WTC11 (cell line): ENCODE measurements around the gene PAPPA2.

Experiments used
- ZNF263 ChIP-seq: sonication (generic); formaldehyde crosslinking; IDR thresholded peaks from 2 replicates; pipeline ENCODE4 v1.8.1; 2022; ENCODE audit warnings: low read depth, mild to moderate bottlenecking, moderate library complexity, missing genetic modification reagents
- TF ChIP-seq, protein P1 (sequence below): fragments of 200-600 bp; IDR thresholded peaks from 2 replicates; pipeline ENCODE4 v1.8.0; 2022; ENCODE audit warnings: antibody characterized with exemption
- TF ChIP-seq, protein P2 (sequence below): sonication (generic); formaldehyde crosslinking; IDR thresholded peaks from 2 replicates; pipeline ENCODE4 v1.8.1; 2022; ENCODE audit warnings: low read depth, missing genetic modification reagents, borderline replicate concordance
- TF ChIP-seq, protein P3 (sequence below): sonication (generic); formaldehyde crosslinking; IDR thresholded peaks from 2 replicates; pipeline ENCODE4 v1.8.1; 2023; ENCODE audit warnings: mild to moderate bottlenecking, missing genetic modification reagents
- TF ChIP-seq, protein P4 (sequence below): sonication (generic); formaldehyde crosslinking; IDR thresholded peaks from 2 replicates; pipeline ENCODE4 v1.8.0; 2023; ENCODE audit warnings: missing genetic modification reagents
- TF ChIP-seq, protein P5 (sequence below): sonication (generic); formaldehyde crosslinking; conservative IDR thresholded peaks from 2 replicates; pipeline ENCODE4 v1.8.1; 2022; ENCODE audit warnings: mild to moderate bottlenecking, missing genetic modification reagents

DNA sequence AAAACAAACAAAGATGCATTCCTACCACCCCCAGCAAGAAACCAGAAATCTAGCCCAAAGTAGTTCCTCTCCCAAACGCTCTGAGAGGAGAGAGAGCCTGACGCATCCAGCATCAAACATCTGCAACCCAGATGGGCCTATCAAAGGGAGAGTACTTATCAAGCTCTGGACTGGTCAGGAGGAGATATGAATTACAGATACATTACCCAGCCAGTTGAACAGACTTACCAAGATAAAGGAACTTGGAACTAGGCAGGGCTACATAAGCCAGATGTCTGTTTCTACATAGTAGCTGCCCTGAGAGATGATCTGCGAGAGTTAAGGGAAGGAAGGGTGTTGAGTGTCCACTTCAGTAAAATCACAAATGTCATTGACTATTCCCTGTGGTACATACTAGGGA lies 138.4 kb downstream of the PAPPA2 start:
- TF ChIP-seq, protein P1, sequence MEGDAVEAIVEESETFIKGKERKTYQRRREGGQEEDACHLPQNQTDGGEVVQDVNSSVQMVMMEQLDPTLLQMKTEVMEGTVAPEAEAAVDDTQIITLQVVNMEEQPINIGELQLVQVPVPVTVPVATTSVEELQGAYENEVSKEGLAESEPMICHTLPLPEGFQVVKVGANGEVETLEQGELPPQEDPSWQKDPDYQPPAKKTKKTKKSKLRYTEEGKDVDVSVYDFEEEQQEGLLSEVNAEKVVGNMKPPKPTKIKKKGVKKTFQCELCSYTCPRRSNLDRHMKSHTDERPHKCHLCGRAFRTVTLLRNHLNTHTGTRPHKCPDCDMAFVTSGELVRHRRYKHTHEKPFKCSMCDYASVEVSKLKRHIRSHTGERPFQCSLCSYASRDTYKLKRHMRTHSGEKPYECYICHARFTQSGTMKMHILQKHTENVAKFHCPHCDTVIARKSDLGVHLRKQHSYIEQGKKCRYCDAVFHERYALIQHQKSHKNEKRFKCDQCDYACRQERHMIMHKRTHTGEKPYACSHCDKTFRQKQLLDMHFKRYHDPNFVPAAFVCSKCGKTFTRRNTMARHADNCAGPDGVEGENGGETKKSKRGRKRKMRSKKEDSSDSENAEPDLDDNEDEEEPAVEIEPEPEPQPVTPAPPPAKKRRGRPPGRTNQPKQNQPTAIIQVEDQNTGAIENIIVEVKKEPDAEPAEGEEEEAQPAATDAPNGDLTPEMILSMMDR: no peak
- no peak for TF ChIP-seq ZNF263
- TF ChIP-seq, protein P2, sequence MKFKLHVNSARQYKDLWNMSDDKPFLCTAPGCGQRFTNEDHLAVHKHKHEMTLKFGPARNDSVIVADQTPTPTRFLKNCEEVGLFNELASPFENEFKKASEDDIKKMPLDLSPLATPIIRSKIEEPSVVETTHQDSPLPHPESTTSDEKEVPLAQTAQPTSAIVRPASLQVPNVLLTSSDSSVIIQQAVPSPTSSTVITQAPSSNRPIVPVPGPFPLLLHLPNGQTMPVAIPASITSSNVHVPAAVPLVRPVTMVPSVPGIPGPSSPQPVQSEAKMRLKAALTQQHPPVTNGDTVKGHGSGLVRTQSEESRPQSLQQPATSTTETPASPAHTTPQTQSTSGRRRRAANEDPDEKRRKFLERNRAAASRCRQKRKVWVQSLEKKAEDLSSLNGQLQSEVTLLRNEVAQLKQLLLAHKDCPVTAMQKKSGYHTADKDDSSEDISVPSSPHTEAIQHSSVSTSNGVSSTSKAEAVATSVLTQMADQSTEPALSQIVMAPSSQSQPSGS: no peak
- TF ChIP-seq, protein P3, sequence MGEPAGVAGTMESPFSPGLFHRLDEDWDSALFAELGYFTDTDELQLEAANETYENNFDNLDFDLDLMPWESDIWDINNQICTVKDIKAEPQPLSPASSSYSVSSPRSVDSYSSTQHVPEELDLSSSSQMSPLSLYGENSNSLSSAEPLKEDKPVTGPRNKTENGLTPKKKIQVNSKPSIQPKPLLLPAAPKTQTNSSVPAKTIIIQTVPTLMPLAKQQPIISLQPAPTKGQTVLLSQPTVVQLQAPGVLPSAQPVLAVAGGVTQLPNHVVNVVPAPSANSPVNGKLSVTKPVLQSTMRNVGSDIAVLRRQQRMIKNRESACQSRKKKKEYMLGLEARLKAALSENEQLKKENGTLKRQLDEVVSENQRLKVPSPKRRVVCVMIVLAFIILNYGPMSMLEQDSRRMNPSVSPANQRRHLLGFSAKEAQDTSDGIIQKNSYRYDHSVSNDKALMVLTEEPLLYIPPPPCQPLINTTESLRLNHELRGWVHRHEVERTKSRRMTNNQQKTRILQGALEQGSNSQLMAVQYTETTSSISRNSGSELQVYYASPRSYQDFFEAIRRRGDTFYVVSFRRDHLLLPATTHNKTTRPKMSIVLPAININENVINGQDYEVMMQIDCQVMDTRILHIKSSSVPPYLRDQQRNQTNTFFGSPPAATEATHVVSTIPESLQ: no peak
- TF ChIP-seq, protein P4, sequence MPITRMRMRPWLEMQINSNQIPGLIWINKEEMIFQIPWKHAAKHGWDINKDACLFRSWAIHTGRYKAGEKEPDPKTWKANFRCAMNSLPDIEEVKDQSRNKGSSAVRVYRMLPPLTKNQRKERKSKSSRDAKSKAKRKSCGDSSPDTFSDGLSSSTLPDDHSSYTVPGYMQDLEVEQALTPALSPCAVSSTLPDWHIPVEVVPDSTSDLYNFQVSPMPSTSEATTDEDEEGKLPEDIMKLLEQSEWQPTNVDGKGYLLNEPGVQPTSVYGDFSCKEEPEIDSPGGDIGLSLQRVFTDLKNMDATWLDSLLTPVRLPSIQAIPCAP (CRISPR knock-in tag): no peak
- TF ChIP-seq, protein P5, sequence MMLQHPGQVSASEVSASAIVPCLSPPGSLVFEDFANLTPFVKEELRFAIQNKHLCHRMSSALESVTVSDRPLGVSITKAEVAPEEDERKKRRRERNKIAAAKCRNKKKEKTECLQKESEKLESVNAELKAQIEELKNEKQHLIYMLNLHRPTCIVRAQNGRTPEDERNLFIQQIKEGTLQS (CRISPR knock-in tag): no peak
